ENCODE results near the gene SLC5A5. TPM values are rescaled to one million over a fixed set of nuclear protein-coding genes. Genes with fewer than 3 reads are reported as not detected.

Gene SLC5A5
- total and polyA plus RNA-seq, 2 of the 8 experiments (the other 6 are each of a cell fraction or from before 2014, with no cell fraction given) = 1.5 to 1.8 TPM

- H3K79me2 ChIP-seq (ENCODE audit: control insufficient read depth in 1 of 2, insufficient read depth in 2 of 2, low read length in 2 of 2) = peaks cover 0 to 6% of the 10 kb centered on the region in 2 experiments; a peak in 1 of 4 replicates
- no peak overlapping the region for H3K14ac ChIP-seq (ENCODE audit: insufficient read length)
- no peak overlapping the region for H2BK20ac ChIP-seq (ENCODE audit: low read length)
- H3K56ac ChIP-seq (replicated peaks; ENCODE audit: insufficient read length, low read depth, low read length) = no peak overlapping the region
- H3K23me2 ChIP-seq (ENCODE audit: low read depth, low read length) = peaks cover 6% of the 10 kb centered on the region; the same call in 1 of the 2 replicates
- H4K91ac ChIP-seq (replicated peaks; ENCODE audit: insufficient read length, low read length) = peak overlapping the region; percentile 65
- H3K4me3 ChIP-seq (ENCODE audit: extremely low read depth in 1 of 4, insufficient read depth in 2 of 4, low read depth in 3 of 4, low read length in 4 of 4) = no peak overlapping the region
- H4K20me1 ChIP-seq (replicated peaks in 1 of 2; ENCODE audit: control insufficient read depth in 1 of 2, insufficient read depth in 2 of 2, low read length in 2 of 2) = peaks cover 4 to 14% of the 10 kb centered on the region in 2 experiments
- peaks cover 0 to 14% (median 5%) of the 10 kb centered on the region in 4 experiments; a peak in 6 of 7 replicates for H3K4me1 ChIP-seq (replicated peaks in 1 of 4; ENCODE audit: control insufficient read depth in 3 of 4, insufficient read depth in 4 of 4, low read length in 3 of 4)
- no peak overlapping the region for H2BK5ac ChIP-seq (ENCODE audit: low read depth, low read length)
- peaks cover 0 to 7% (median under 1%) of the 10 kb centered on the region in 4 experiments; a peak in 1 of 7 replicates for H3K27me3 ChIP-seq (replicated peaks in 1 of 4; ENCODE audit: control insufficient read depth in 3 of 4, extremely low read depth in 1 of 4, insufficient read depth in 3 of 4, low read length in 3 of 4)
- H3K36me3 ChIP-seq (ENCODE audit: control insufficient read depth in 2 of 4, insufficient read depth in 4 of 4, low read length in 3 of 4) = peaks cover 24 to 35% (median 26%) of the 10 kb centered on the region in 4 experiments
- no peak overlapping the region for H3K4me2 ChIP-seq (ENCODE audit: insufficient read depth in 1 of 2, low read depth in 2 of 2, low read length in 2 of 2)
- H2BK12ac ChIP-seq (ENCODE audit: low read depth, low read length) = peak overlapping the region; percentile 75; the same call in 1 of the 2 replicates
- H2BK120ac ChIP-seq (replicated peaks; ENCODE audit: low read depth, low read length) = no peak overlapping the region
- DNase-seq (ENCODE audit: low read depth in 1 of 2, low spot score in 2 of 2) = peak in 1 of 2 experiments; percentile 50
- H3K4ac ChIP-seq (replicated peaks; ENCODE audit: insufficient read length, low read depth, low read length) = no peak overlapping the region
- FAIRE-seq = no peak
- H3K23ac ChIP-seq (ENCODE audit: insufficient read length) = no peak overlapping the region
- H3K79me1 ChIP-seq (ENCODE audit: low read depth, low read length) = no peaks in the 10 kb centered on the region
- H3K27ac ChIP-seq (ENCODE audit: low read depth, low read length) = no peak overlapping the region
- H4K5ac ChIP-seq (ENCODE audit: insufficient read length, low read depth, low read length) = no peak overlapping the region
- CTCF ChIA-PET (ENCODE audit: partially characterized antibody) = interaction anchor here (0.9 to 1.6 kb wide), 2 partner anchors 11 to 65 kb away, joined by 3 to 4 read pairs; partner anchors contain the start of gene CCDC124
- peak overlapping the region; percentile 69 for H4K8ac ChIP-seq (ENCODE audit: extremely low read depth, insufficient read depth, low read length)
- H3K18ac ChIP-seq (ENCODE audit: extremely low read depth, low read length) = 0 out of 2 replicates have a peak overlapping the region, but pooled peaks have one; percentile 32
- 90% methylated on average over 11 of the region's 11 CpGs; no CpG with 5 or more reads in 1 of the 2 experiments for WGBS, 2 experiments (ENCODE audit: extremely low coverage in 1 of 2, insufficient coverage in 1 of 2, insufficient read length in 1 of 2, insufficient replicate concordance in 2 of 2, low coverage in 1 of 2, low lambda C conversion rate in 2 of 2, missing lambda C conversion rate in 1 of 2)
- no peak overlapping the region for H3K9ac ChIP-seq (replicated peaks in 1 of 4; ENCODE audit: extremely low read depth in 1 of 4, low read depth in 3 of 4, low read length in 3 of 4)
- H2BK15ac ChIP-seq (ENCODE audit: low read length) = peak overlapping the region; percentile 61; the same call in 1 of the 2 replicates
- no peak overlapping the region for H2AFZ ChIP-seq (ENCODE audit: low read length)
- H3K9me3 ChIP-seq (ENCODE audit: insufficient read depth in 2 of 2, low read depth in 1 of 2, low read length in 1 of 2) = no peaks in the 10 kb centered on the region; a peak in 1 of 4 replicates
- POLR2A ChIA-PET (ENCODE audit: partially characterized antibody) = interaction anchor here (1.1 to 20.2 kb wide), 7 partner anchors 6 to 126 kb away, joined by 3 to 392 read pairs (median 89); partner anchors contain the start of genes CCDC124, JAK3 and RPL18A
- peak overlapping the region; percentile 39; the same call in 1 of the 2 replicates for H2AK5ac ChIP-seq (ENCODE audit: low read depth, low read length)
- TF ChIP-seq JUND (IDR thresholded peaks at IDR 0.05; ENCODE audit: low read length) (no peak), PHF8 (conservative IDR thresholded peaks at IDR 0.05; ENCODE audit: low read depth, low read length) (no peak), GABPA (IDR thresholded peaks at IDR 0.05; ENCODE audit: borderline replicate concordance, insufficient read depth, low read length) (no peak), SP4 (IDR thresholded peaks at IDR 0.05; ENCODE audit: low read length) (no peak)
Observed at GRCh38 chr19:17866964-17867486, 4.7 kb upstream of the SLC5A5 start.
